Astrocyte (in vitro differentiated cells and primary cell): Measurements from ENCODE around the gene FBXL7. TPM values are rescaled to one million over a fixed set of nuclear protein-coding genes. Genes with fewer than 3 reads are reported as not detected.

Experiments used
- DNase-seq: peaks from one replicate; pipeline ENCODE4 v3.0.0-alpha.2; 2010; ENCODE audit warnings: low read depth
- FAIRE-seq: peaks from 2 replicates; lab custom pipeline; 2011; peaks lifted over from hg19 to GRCh38; lab: Jason Lieb, UNC
- H2AFZ ChIP-seq: 2 replicates; pipeline ENCODE4 v1.6.0; 2012; ENCODE audit warnings: low read depth, low read length, inconsistent platforms
- H3K27ac ChIP-seq: 2 replicates; pipeline ENCODE4 v1.5.1; 2011; ENCODE audit warnings: low read depth, low read length, inconsistent platforms
- H3K27me3 ChIP-seq: 2 replicates; pipeline ENCODE4 v1.6.0; 2011; ENCODE audit warnings: low read length, inconsistent platforms; ENCODE audit not compliant: insufficient read depth
- H3K36me3 ChIP-seq: 2 replicates; pipeline ENCODE4 v1.5.1; 2011; ENCODE audit warnings: low read length, inconsistent platforms; ENCODE audit not compliant: insufficient read depth
- H3K4me1 ChIP-seq: 2 replicates; pipeline ENCODE4 v1.5.1; 2011; ENCODE audit warnings: low read length, inconsistent platforms; ENCODE audit not compliant: insufficient read depth
- H3K4me2 ChIP-seq: 2 replicates; pipeline ENCODE4 v1.6.0; 2012; ENCODE audit warnings: low read length, inconsistent platforms
- H3K4me3 ChIP-seq: 2 replicates; pipeline ENCODE4 v1.5.1; 2011; ENCODE audit warnings: low read depth, mild to moderate bottlenecking, low read length, inconsistent platforms; ENCODE audit not compliant: insufficient read depth
- H3K79me2 ChIP-seq: 2 replicates; pipeline ENCODE4 v1.6.0; 2012; ENCODE audit warnings: mild to moderate bottlenecking, low read length, inconsistent platforms; ENCODE audit not compliant: insufficient read depth
- H3K9ac ChIP-seq: 2 replicates; pipeline ENCODE4 v1.6.0; 2012; ENCODE audit warnings: mild to moderate bottlenecking, low read length, inconsistent platforms
- H3K9me3 ChIP-seq: 2 replicates; pipeline ENCODE4 v1.5.1; 2012; ENCODE audit warnings: low read depth, mild to moderate bottlenecking, low read length, inconsistent platforms; ENCODE audit not compliant: insufficient read depth
- H4K20me1 ChIP-seq: 2 replicates; pipeline ENCODE4 v1.6.0; 2012; ENCODE audit warnings: low read length, inconsistent platforms; ENCODE audit not compliant: insufficient read depth
- H3K27ac Mint-ChIP-seq: one replicate; pipeline ENCODE4 v1.8.0; 2021; ENCODE audit warnings: mild to moderate bottlenecking, mixed read lengths; ENCODE audit not compliant: unreplicated experiment
- H3K27me3 Mint-ChIP-seq: one replicate; pipeline ENCODE4 v1.8.0; 2021; ENCODE audit warnings: low read depth, mixed read lengths; ENCODE audit not compliant: unreplicated experiment
- H3K36me3 Mint-ChIP-seq: one replicate; pipeline ENCODE4 v1.8.0; 2021; ENCODE audit warnings: low read depth, mixed read lengths; ENCODE audit not compliant: unreplicated experiment
- H3K4me1 Mint-ChIP-seq: one replicate; pipeline ENCODE4 v1.8.0; 2021; ENCODE audit warnings: low read depth, mixed read lengths; ENCODE audit not compliant: unreplicated experiment
- H3K4me3 Mint-ChIP-seq: one replicate; pipeline ENCODE4 v1.8.0; 2021; ENCODE audit warnings: mild to moderate bottlenecking, moderate library complexity, mixed read lengths; ENCODE audit not compliant: unreplicated experiment
- H3K9me3 Mint-ChIP-seq: one replicate; pipeline ENCODE4 v1.8.0; 2021; ENCODE audit warnings: mild to moderate bottlenecking, mixed read lengths; ENCODE audit not compliant: unreplicated experiment
- EZH2 ChIP-seq: IDR thresholded peaks from 2 replicates; pipeline ENCODE4 v1.6.1; 2012; ENCODE audit warnings: mild to moderate bottlenecking, low read length, inconsistent platforms; ENCODE audit not compliant: insufficient read depth
- total RNA-seq: library from RNA; stranded (reverse); gene quantifications from 2 replicates; pipeline ENCODE4 v1.2.1, GENCODE V29; 2021
- TF ChIP-seq, protein P1 (sequence below): IDR thresholded peaks from 2 replicates; pipeline ENCODE4 v1.5.1; 2011; ENCODE audit warnings: low read depth, mild to moderate bottlenecking, inconsistent platforms, low read length, moderate library complexity; ENCODE audit not compliant: insufficient read depth

The FBXL7 gene
- total RNA-seq, 1 donor from 2014 or later = 21.0 TPM

DNA sequence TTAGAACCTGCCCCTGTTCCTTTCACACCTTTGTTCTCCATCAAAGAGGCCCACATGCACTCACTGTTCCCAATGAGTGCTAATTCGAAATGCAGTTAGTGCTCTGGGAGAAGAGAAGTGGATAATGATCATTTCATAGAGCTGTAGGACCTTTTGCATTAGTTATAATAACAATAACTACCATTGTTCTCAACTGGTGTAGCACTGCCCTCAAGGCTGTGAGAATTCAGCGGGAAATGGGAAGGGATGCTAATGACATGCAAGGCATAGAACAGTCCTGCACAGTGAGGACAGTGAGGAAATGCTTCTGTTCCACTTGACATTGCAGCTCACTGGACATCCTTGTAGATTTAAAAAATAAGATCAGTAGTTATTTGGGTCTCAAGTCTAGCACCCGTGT, 187.4 kb downstream of the FBXL7 start:
- Histone ChIP-seq H2AFZ (no peak overlapping the region), H4K20me1 (peaks cover 32% of the 10 kb centered on the region), H3K27me3 (no peaks in the 10 kb centered on the region), H3K9me3 (no peaks in the 10 kb centered on the region), H3K36me3 (no peaks in the 10 kb centered on the region), H3K4me3 (no peak overlapping the region), H3K27ac (no peak overlapping the region), H3K9ac (no peak overlapping the region), H3K4me2 (no peak overlapping the region), H3K4me1 (peaks cover 3% of the 10 kb centered on the region), H3K79me2 (peaks cover 13% of the 10 kb centered on the region)
- DNase-seq (no peak), FAIRE-seq (no peak)
- peaks cover 30% of the 10 kb centered on the region for H3K4me1 Mint-ChIP-seq
- no peak for TF ChIP-seq EZH2
- TF ChIP-seq, protein P1, sequence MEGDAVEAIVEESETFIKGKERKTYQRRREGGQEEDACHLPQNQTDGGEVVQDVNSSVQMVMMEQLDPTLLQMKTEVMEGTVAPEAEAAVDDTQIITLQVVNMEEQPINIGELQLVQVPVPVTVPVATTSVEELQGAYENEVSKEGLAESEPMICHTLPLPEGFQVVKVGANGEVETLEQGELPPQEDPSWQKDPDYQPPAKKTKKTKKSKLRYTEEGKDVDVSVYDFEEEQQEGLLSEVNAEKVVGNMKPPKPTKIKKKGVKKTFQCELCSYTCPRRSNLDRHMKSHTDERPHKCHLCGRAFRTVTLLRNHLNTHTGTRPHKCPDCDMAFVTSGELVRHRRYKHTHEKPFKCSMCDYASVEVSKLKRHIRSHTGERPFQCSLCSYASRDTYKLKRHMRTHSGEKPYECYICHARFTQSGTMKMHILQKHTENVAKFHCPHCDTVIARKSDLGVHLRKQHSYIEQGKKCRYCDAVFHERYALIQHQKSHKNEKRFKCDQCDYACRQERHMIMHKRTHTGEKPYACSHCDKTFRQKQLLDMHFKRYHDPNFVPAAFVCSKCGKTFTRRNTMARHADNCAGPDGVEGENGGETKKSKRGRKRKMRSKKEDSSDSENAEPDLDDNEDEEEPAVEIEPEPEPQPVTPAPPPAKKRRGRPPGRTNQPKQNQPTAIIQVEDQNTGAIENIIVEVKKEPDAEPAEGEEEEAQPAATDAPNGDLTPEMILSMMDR = no peak
- H3K27ac Mint-ChIP-seq = no peak overlapping the region
- no peak overlapping the region for H3K4me3 Mint-ChIP-seq
- H3K9me3 Mint-ChIP-seq = peaks cover 4% of the 10 kb centered on the region
- no peaks in the 10 kb centered on the region for H3K27me3 Mint-ChIP-seq
- peaks cover 4% of the 10 kb centered on the region for H3K36me3 Mint-ChIP-seq

GRCh38 chr5:15689836-15690235, 189.9 kb downstream of the FBXL7 start:
- H3K4me2 ChIP-seq = no peak overlapping the region
- no peak overlapping the region for H3K4me3 ChIP-seq
- no peak for FAIRE-seq
- Mint-ChIP-seq H3K4me1 (peaks cover 40% of the 10 kb centered on the region), H3K36me3 (peaks cover 9% of the 10 kb centered on the region), H3K9me3 (peaks cover 3% of the 10 kb centered on the region), H3K27me3 (no peaks in the 10 kb centered on the region), H3K27ac (no peak overlapping the region), H3K4me3 (no peak overlapping the region)
- no peak for DNase-seq
- no peak overlapping the region for H3K9ac ChIP-seq
- H3K27ac ChIP-seq = no peak overlapping the region
- no peaks in the 10 kb centered on the region for H3K36me3 ChIP-seq
- no peaks in the 10 kb centered on the region for H3K27me3 ChIP-seq
- no peaks in the 10 kb centered on the region for H3K9me3 ChIP-seq
- H4K20me1 ChIP-seq = peaks cover 26% of the 10 kb centered on the region
- H2AFZ ChIP-seq = no peak overlapping the region
- peaks cover 8% of the 10 kb centered on the region for H3K4me1 ChIP-seq
- H3K79me2 ChIP-seq = peaks cover 20% of the 10 kb centered on the region
- TF ChIP-seq EZH2 = no peak
- TF ChIP-seq, protein P1 = no peak

DNA sequence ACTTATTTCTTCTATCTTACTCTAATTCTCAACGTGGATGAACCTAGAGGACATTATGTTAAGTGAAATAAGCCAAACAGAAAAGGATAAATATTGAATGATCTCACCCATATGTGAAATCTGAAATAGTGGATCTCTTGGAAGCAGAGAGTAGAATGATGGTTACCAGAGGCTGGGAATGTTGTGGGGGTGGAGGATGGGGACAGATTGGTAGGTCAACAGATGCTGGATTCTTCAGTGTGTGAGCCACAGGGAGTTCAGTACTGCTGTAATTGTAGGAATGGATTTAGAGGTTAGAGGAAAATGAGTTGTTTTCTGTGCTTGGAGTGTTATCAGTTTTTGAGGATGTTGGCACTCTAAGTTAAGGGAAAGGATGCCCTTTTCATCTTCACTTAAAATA, 190.6 kb downstream of the FBXL7 start:
- TF ChIP-seq, protein P1 = no peak
- no peak for TF ChIP-seq EZH2
- peak; percentile 34 for DNase-seq
- H3K9ac ChIP-seq = no peak overlapping the region
- Mint-ChIP-seq H3K27ac (peak overlapping the region; percentile 93), H3K4me1 (peaks cover 44% of the 10 kb centered on the region), H3K9me3 (peaks cover 3% of the 10 kb centered on the region), H3K36me3 (peaks cover 9% of the 10 kb centered on the region), H3K27me3 (no peaks in the 10 kb centered on the region), H3K4me3 (peak overlapping the region; percentile 5)
- H2AFZ ChIP-seq = no peak overlapping the region
- H3K27me3 ChIP-seq = no peaks in the 10 kb centered on the region
- no peak overlapping the region for H3K4me2 ChIP-seq
- peaks cover 20% of the 10 kb centered on the region for H3K79me2 ChIP-seq
- no peak overlapping the region for H3K27ac ChIP-seq
- no peak overlapping the region for H3K4me3 ChIP-seq
- peaks cover 16% of the 10 kb centered on the region for H3K4me1 ChIP-seq
- FAIRE-seq = no peak
- no peaks in the 10 kb centered on the region for H3K9me3 ChIP-seq
- peaks cover 22% of the 10 kb centered on the region for H4K20me1 ChIP-seq
- H3K36me3 ChIP-seq = no peaks in the 10 kb centered on the region
